Brain microvascular endothelial cell (primary cell): Measurements from ENCODE around the gene ARHGAP15.

ENCODE experiments used
- DNase-seq: peaks from one replicate; pipeline ENCODE4 v3.0.0-alpha.2; 2020
- H3K27ac ChIP-seq: fragments of 250-450 bp; sonication (Bioruptor Pico); 2 replicates; pipeline ENCODE4 v1.5.1; 2020; ENCODE audit warnings: mild to moderate bottlenecking, moderate library complexity
- H3K27me3 ChIP-seq: fragments of 250-450 bp; sonication (Bioruptor Pico); replicated peaks from 2 replicates; pipeline ENCODE4 v1.5.1; 2020; ENCODE audit warnings: mild to moderate bottlenecking
- H3K36me3 ChIP-seq: fragments of 250-450 bp; sonication (Bioruptor Pico); replicated peaks from 2 replicates; pipeline ENCODE4 v1.5.1; 2020; ENCODE audit warnings: mild to moderate bottlenecking
- H3K4me3 ChIP-seq: 2 replicates; pipeline ENCODE4 v1.5.1; 2011; ENCODE audit warnings: low read depth, mild to moderate bottlenecking, control low read depth, low read length, moderate library complexity
- CTCF ChIP-seq: IDR thresholded peaks from 2 replicates; pipeline ENCODE4 v1.5.1; 2011; ENCODE audit warnings: low read depth, mild to moderate bottlenecking, moderate library complexity, low read length, control low read depth, inconsistent platforms; ENCODE audit errors: missing control alignments
- in situ Hi-C: cut with HindIII; loops from 2 replicates; pipeline ENCODE4 v1.10.0; 2017; ENCODE audit warnings: low sequenced_read_pairs, low pct_ligation_motif_present

Gene ARHGAP15

GRCh38 chr2:143300536-143300935 lies 171.3 kb downstream of the ARHGAP15 start:
- H3K27ac ChIP-seq: no peak overlapping the region
- no peak overlapping the region for H3K4me3 ChIP-seq
- H3K27me3 ChIP-seq: no peaks in the 10 kb centered on the region
- H3K36me3 ChIP-seq: no peaks in the 10 kb centered on the region
- in situ Hi-C loops: no loop called here
- DNase-seq: peak; percentile 20
- no peak for TF ChIP-seq CTCF

GRCh38 chr2:143311426-143311825 lies 182.2 kb downstream of the ARHGAP15 start:
- no peak for DNase-seq
- H3K4me3 ChIP-seq: no peak overlapping the region
- no peak overlapping the region for H3K27ac ChIP-seq
- no peaks in the 10 kb centered on the region for H3K36me3 ChIP-seq
- in situ Hi-C loops: no loop called here
- TF ChIP-seq CTCF: no peak
- no peaks in the 10 kb centered on the region for H3K27me3 ChIP-seq

GRCh38 chr2:143312441-143312840 lies 183.2 kb downstream of the ARHGAP15 start:
- Histone ChIP-seq H3K27me3 (no peaks in the 10 kb centered on the region), H3K27ac (no peak overlapping the region), H3K4me3 (no peak overlapping the region), H3K36me3 (no peaks in the 10 kb centered on the region)
- TF ChIP-seq CTCF: no peak
- in situ Hi-C loops: no loop called here
- DNase-seq: no peak

- H3K27ac ChIP-seq: no peak overlapping the region
- no peak for DNase-seq
- no peaks in the 10 kb centered on the region for H3K27me3 ChIP-seq
- TF ChIP-seq CTCF: no peak
- H3K36me3 ChIP-seq: no peaks in the 10 kb centered on the region
- no peak overlapping the region for H3K4me3 ChIP-seq
- in situ Hi-C loops: no loop called here
Observed at GRCh38 chr2:143313861-143314260, 184.6 kb downstream of the ARHGAP15 start.

GRCh38 chr2:143321994-143322393 lies 192.8 kb downstream of the ARHGAP15 start:
- DNase-seq: no peak
- in situ Hi-C loops: no loop called here
- TF ChIP-seq CTCF: no peak
- H3K4me3 ChIP-seq: no peak overlapping the region
- no peaks in the 10 kb centered on the region for H3K27me3 ChIP-seq
- H3K27ac ChIP-seq: no peak overlapping the region
- no peaks in the 10 kb centered on the region for H3K36me3 ChIP-seq

GRCh38 chr2:143329288-143329687 lies 200.1 kb downstream of the ARHGAP15 start:
- no peak for TF ChIP-seq CTCF
- in situ Hi-C loops: no loop called here
- Histone ChIP-seq H3K27me3 (no peaks in the 10 kb centered on the region), H3K36me3 (no peaks in the 10 kb centered on the region), H3K4me3 (no peak overlapping the region), H3K27ac (no peak overlapping the region)
- DNase-seq: no peak
